ENCODE results near the gene MSANTD2. TPM values are rescaled to one million over a fixed set of nuclear protein-coding genes. Genes with fewer than 3 reads are reported as not detected.

The MSANTD2 gene
- polyA plus RNA-seq, 6 donors from 2014 or later: 2.5 to 8.1 (median 3.4) TPM; not detected in 1

GRCh38 chr11:124761301-124762104, 38.7 kb downstream of the MSANTD2 start:
- Mint-ChIP-seq H3K9me3 (no peaks in the 10 kb centered on the region), H3K27me3 (peaks cover 0 to 5% (median 0%) of the 10 kb centered on the region in 3 donors), H3K4me3 (peak overlapping the region; percentile 83 to 96 (median 88)), H3K4me1 (peaks cover 49 to 54% (median 51%) of the 10 kb centered on the region in 3 donors), H3K27ac (peak overlapping the region; percentile 71 to 97 (median 86)), H3K36me3 (no peaks in the 10 kb centered on the region)
- DNase-seq: peak; percentile 30
- ATAC-seq (ENCODE audit: low read depth in 2 of 2): peak; percentile 15 to 22

- Mint-ChIP-seq H3K27me3 (peaks cover 0 to 5% (median 0%) of the 10 kb centered on the region in 3 donors), H3K4me1 (peaks cover 49 to 54% (median 51%) of the 10 kb centered on the region in 3 donors), H3K27ac (peak overlapping the region in 5 of 6 donors; percentile 93 to 97 (median 95)), H3K4me3 (peak overlapping the region; percentile 83 to 96 (median 88)), H3K36me3 (no peaks in the 10 kb centered on the region), H3K9me3 (no peaks in the 10 kb centered on the region)
- DNase-seq: no peak
- no peak for ATAC-seq (ENCODE audit: low read depth in 2 of 2)
These were observed 39.4 kb downstream of the MSANTD2 start for GRCh38 chr11:124760806-124761205.

- Mint-ChIP-seq H3K27ac (peak overlapping the region; percentile 79 to 97 (median 94)), H3K4me3 (peak overlapping the region; percentile 83 to 96 (median 88)), H3K27me3 (peaks cover 0 to 5% (median 0%) of the 10 kb centered on the region in 3 donors), H3K4me1 (peaks cover 49 to 54% (median 51%) of the 10 kb centered on the region in 3 donors), H3K36me3 (no peaks in the 10 kb centered on the region), H3K9me3 (no peaks in the 10 kb centered on the region)
- DNase-seq (peak; percentile 68), ATAC-seq (ENCODE audit: low read depth in 2 of 2) (peak; percentile 53 to 55)
These were observed 40.0 kb downstream of the MSANTD2 start for GRCh38 chr11:124760205-124760652.

DNA sequence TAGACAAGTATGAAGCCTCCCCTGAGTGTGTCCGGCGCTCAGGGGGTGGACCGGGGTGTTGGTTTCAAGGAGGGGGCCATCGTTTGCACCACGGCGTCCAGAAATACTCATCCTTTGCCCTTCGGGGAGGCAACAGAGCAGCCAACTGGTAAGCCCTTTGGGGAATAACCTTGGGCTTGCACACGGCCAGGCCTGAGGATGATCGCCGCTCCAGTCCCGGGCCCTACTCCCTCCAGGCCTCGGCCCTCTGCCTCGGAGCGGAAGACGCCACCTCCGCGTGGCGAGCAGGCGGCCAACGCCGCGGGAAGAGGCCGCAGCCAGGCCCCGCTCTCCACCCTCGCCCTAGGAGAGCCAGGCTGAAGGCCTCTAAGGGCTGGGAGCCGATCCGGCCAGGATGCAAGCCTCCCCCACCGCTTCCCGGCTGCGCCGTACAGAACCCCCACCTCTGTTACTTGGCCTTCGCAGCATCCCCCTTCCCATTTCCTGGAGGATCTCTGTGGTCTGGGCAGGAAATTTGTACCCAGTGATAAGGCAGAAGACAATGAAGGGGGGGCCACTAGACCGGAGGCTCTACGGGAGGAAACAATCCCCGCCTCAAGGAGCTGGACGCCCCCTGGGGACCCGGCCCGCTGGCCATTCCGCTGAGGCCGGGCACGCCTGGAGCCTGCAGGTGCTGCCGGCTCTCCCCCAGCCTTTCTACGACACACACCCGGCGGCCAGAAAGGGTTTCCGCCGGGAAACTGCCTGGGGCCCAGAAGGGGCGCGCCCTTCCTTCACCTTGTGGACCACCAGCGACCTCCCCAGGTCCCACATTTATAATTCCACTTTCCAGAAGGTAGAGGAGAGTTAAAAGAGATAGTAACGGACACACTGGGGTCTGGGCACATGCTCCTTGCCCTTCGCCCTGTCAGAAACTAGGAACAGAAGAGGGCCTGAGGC, 40.7 kb downstream of the MSANTD2 start:
- H3K27ac Mint-ChIP-seq: peak overlapping the region; percentile 67 to 96 (median 88)
- DNase-seq (peak; percentile 38), ATAC-seq (ENCODE audit: low read depth in 2 of 2) (peak in 1 of 2 donors; percentile 8)
- peaks cover 0 to 1% of the 10 kb centered on the region in 2 donors for H3K36me3 Mint-ChIP-seq
- peaks cover 0 to 5% (median 0%) of the 10 kb centered on the region in 3 donors for H3K27me3 Mint-ChIP-seq
- peak overlapping the region; percentile 83 to 96 (median 88) for H3K4me3 Mint-ChIP-seq
- no peaks in the 10 kb centered on the region for H3K9me3 Mint-ChIP-seq
- peaks cover 49 to 56% (median 52%) of the 10 kb centered on the region in 3 donors for H3K4me1 Mint-ChIP-seq

GRCh38 chr11:124758355-124759265, 41.6 kb downstream of the MSANTD2 start:
- Mint-ChIP-seq H3K4me3 (peak overlapping the region; percentile 82 to 96 (median 86)), H3K36me3 (peaks cover 0 to 6% of the 10 kb centered on the region in 2 donors), H3K27me3 (peaks cover 0 to 5% (median 0%) of the 10 kb centered on the region in 3 donors), H3K27ac (peak overlapping the region; percentile 40 to 97 (median 84)), H3K4me1 (peaks cover 49 to 54% (median 52%) of the 10 kb centered on the region in 3 donors), H3K9me3 (no peaks in the 10 kb centered on the region)
- ATAC-seq (ENCODE audit: low read depth in 2 of 2): peak; percentile 58 to 59
- peak; percentile 76 for DNase-seq

DNA sequence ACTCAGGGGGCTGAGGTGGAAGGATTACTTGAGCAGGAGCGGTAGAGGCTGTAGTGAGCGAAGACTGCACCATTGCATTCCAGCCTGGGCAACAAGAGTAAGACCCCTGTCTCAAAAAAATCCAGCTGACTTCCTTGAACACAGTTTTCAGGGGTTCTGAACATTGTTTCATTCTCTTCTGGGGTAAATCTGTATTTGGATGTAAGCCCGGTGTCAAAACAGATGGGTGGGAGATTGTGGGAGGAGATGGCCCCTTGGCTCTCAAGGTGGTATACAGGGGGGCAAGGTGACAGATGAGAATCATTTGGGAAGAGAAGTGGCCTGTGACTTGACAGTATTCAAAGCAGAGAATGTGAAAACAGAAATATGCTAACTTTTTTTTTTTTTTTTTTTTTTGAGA, 42.9 kb downstream of the MSANTD2 start:
- H3K4me1 Mint-ChIP-seq: peaks cover 41 to 58% (median 51%) of the 10 kb centered on the region in 3 donors
- peaks cover 0 to 5% (median 0%) of the 10 kb centered on the region in 3 donors for H3K27me3 Mint-ChIP-seq
- H3K36me3 Mint-ChIP-seq: peaks cover 0 to 6% of the 10 kb centered on the region in 2 donors
- peak overlapping the region in 1 of 6 donors; percentile 56 for H3K27ac Mint-ChIP-seq
- no peaks in the 10 kb centered on the region for H3K9me3 Mint-ChIP-seq
- DNase-seq: no peak
- no peak for ATAC-seq (ENCODE audit: low read depth in 2 of 2)
- H3K4me3 Mint-ChIP-seq: peak overlapping the region in 5 of 8 donors; percentile 14 to 85 (median 62)

DNA sequence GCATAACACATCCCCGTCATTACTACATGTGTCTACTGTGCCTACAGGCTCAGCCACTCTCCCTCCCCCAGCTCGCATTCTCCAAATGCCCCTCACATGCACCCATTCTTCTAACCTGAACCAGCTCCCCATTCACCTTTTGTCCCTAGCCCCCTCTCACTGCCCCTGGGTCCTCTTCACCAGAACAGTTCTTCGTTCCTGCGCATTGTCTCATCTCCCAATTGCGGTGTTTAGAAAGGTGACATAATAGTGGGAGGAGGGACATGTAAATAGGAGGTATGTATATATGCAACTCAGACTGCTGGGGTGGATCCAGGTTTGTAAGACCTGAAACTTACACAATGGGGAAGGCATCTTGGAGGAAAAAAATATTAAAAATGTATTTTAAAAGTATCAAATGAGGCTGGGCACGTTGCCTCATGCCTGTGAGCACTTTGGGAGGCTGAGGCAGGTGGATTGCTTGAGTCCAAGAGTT, 43.4 kb downstream of the MSANTD2 start:
- H3K4me3 Mint-ChIP-seq: peak overlapping the region in 2 of 8 donors; percentile 68 to 85
- H3K27me3 Mint-ChIP-seq: peaks cover 0 to 5% (median 0%) of the 10 kb centered on the region in 3 donors
- H3K4me1 Mint-ChIP-seq: peaks cover 41 to 59% (median 50%) of the 10 kb centered on the region in 3 donors
- ATAC-seq (ENCODE audit: low read depth in 2 of 2) (no peak), DNase-seq (no peak)
- no peaks in the 10 kb centered on the region for H3K9me3 Mint-ChIP-seq
- H3K36me3 Mint-ChIP-seq: peaks cover 0 to 6% of the 10 kb centered on the region in 2 donors
- peak overlapping the region in 2 of 6 donors; percentile 2 to 26 for H3K27ac Mint-ChIP-seq

DNA sequence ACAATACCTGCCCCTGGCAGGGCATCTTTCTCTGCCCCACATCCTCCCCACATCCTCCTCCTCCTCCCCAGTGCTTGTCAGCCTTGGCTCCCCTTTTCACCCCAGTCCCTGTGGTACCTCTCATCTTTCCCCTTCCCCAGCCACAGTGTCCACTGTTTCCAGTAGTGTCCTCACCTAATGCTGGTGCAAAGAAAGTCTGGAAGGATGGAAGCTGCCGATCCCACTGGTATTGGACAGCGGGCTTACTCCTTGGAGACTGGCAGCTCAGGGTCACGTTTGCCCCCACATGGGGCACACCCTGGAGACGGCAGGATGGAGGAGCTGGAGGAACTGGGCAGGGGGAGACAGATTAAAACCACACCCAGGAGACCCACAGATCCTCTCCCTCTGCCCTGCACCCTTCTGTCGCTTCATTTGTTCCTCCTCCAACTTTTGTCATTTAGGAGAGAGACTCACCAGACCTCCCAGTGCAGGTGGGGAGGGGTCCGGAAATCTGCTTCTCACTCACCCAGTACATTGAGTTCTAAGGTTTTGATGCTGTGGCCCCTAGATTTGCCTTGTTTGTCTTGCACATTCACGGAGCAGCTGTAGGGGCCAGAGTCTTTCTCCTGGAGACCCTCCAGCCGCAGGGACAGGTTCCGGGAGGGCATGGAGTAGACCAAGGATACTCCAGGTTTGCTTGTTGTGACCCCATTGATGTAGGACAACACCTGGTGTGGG, 44.0 kb downstream of the MSANTD2 start:
- Mint-ChIP-seq H3K36me3 (peaks cover 0 to 6% of the 10 kb centered on the region in 2 donors), H3K27me3 (peaks cover 0 to 5% (median 0%) of the 10 kb centered on the region in 3 donors)

DNA sequence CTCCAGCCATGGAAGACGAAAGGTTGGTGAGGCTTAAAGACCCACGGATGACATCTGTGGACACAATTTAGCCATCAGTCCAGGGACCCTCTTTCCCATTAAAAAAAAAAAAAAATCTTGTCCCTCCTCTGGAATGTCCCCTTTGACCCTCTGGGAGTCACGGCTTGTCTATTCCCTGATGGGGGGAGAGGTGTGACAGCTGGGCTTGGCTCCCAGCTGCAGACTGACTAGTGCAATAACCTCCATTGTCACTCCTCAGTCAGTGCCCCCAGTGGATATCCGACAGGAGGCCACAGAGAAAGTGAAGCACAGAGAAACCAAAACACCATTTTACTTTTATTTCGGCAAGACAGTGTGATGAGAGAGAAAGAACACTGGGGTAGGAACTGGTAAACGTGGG, 45.5 kb downstream of the MSANTD2 start:
- ATAC-seq (ENCODE audit: low read depth in 2 of 2) (no peak), DNase-seq (no peak)
- no peak overlapping the region for H3K4me3 Mint-ChIP-seq
- peaks cover 0 to 5% (median 0%) of the 10 kb centered on the region in 3 donors for H3K27me3 Mint-ChIP-seq
- peaks cover 36 to 50% (median 44%) of the 10 kb centered on the region in 3 donors for H3K4me1 Mint-ChIP-seq
- peaks cover 0 to 6% of the 10 kb centered on the region in 2 donors for H3K36me3 Mint-ChIP-seq
- no peaks in the 10 kb centered on the region for H3K9me3 Mint-ChIP-seq
- H3K27ac Mint-ChIP-seq: peak overlapping the region in 2 of 6 donors; percentile 51 to 59

More for the DNA sequence above, 44.0 kb downstream of the MSANTD2 start:
- Mint-ChIP-seq H3K9me3 (no peaks in the 10 kb centered on the region), H3K27ac (peak overlapping the region in 1 of 6 donors; percentile 2), H3K4me3 (peak overlapping the region in 3 of 8 donors; percentile 15 to 85 (median 55)), H3K4me1 (peaks cover 35 to 53% (median 44%) of the 10 kb centered on the region in 3 donors)
- DNase-seq: no peak
- no peak for ATAC-seq (ENCODE audit: low read depth in 2 of 2)

- peak overlapping the region in 1 of 6 donors; percentile 51 for H3K27ac Mint-ChIP-seq
- H3K4me1 Mint-ChIP-seq: peaks cover 36 to 52% (median 44%) of the 10 kb centered on the region in 3 donors
- DNase-seq: no peak
- no peaks in the 10 kb centered on the region for H3K9me3 Mint-ChIP-seq
- peaks cover 0 to 5% (median 0%) of the 10 kb centered on the region in 3 donors for H3K27me3 Mint-ChIP-seq
- ATAC-seq (ENCODE audit: low read depth in 2 of 2): no peak
- H3K4me3 Mint-ChIP-seq: no peak overlapping the region
- H3K36me3 Mint-ChIP-seq: peaks cover 0 to 6% of the 10 kb centered on the region in 2 donors
These were observed 45.9 kb downstream of the MSANTD2 start for GRCh38 chr11:124754309-124754708.

DNA sequence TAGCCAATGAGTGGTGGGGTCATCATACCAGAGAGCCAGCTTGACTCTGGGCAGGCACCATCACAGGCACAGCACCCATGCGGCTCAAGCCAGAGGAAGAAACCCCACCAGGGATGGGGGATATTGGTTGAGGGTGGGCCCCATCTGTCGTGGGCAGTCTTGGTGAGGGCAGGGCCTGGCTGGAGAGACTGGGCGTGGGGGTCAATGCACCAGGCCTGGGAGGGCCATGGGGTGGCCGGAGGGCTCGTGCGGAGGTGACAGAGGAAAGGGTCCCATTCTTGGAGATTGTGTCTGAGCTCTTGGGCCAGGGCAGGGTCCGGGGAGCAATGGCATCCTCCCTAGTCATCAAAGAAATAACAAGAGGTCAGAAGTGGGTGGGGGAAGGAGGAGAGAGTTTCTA, 46.6 kb downstream of the MSANTD2 start:
- peaks cover 38 to 52% (median 44%) of the 10 kb centered on the region in 3 donors for H3K4me1 Mint-ChIP-seq
- H3K36me3 Mint-ChIP-seq: peaks cover 0 to 6% of the 10 kb centered on the region in 2 donors
- no peaks in the 10 kb centered on the region for H3K9me3 Mint-ChIP-seq
- H3K27ac Mint-ChIP-seq: peak overlapping the region in 2 of 6 donors; percentile 44 to 54
- H3K4me3 Mint-ChIP-seq: no peak overlapping the region
- DNase-seq (no peak), ATAC-seq (ENCODE audit: low read depth in 2 of 2) (no peak)
- peaks cover 0 to 5% (median 0%) of the 10 kb centered on the region in 3 donors for H3K27me3 Mint-ChIP-seq
